ENCODE data around the gene DYRK1B.
"Not testable (repeated sequence)": the region's sequence is repeated elsewhere in the genome, so short reads cannot be mapped to it uniquely, and the experiment has no call there.

DYRK1B gene

GRCh38 chr19:39830847-39831246, 3.1 kb downstream of the DYRK1B start:
- no peak for DNase-seq (ENCODE audit: low spot score)

GRCh38 chr19:39830406-39830805, 3.6 kb downstream of the DYRK1B start:
- DNase-seq (ENCODE audit: low spot score), result no peak

GRCh38 chr19:39829702-39830275, 4.2 kb downstream of the DYRK1B start:
- no peak for DNase-seq (ENCODE audit: low spot score)

DNA sequence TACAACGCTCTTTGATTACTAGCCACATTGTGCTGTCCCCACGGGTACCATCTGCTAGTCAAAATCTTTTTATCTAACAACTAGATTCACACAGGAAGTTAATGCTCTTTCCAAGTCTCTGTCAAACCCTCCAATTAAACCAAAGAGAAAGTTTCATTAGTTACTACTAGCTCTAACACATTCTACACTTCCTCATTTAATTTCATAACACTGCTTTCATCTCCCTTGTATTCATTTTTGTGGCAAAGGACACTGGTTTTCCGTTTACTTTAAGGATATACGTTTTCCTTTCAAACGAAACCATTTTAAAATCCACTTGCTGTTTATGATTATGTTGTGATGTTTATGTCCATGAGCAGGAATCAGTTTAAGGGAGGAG, 5.3 kb downstream of the DYRK1B start:
- no peak for DNase-seq (ENCODE audit: low spot score)

- no peak for DNase-seq (ENCODE audit: low spot score)
Measured at GRCh38 chr19:39828015-39828653, 5.8 kb downstream of the DYRK1B start.

DNA sequence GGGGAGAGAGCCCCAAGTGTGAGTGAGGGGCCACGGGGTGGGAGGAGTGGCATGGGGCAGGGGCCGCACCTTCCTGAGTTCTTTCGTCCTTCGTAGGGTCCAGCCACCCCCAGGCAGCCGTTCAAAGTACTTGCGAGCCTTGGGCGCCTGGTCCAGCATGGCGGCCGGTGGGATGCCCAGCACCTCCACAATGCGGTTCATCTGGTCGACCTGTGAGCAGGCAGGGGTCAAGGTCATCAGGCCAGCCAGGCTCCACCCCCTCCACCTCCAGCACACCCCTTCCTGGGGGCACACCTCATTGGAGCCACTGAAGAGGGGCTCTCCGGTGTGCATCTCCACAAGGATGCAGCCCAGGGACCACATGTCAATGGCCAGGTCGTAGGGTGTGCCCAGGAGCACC, 6.7 kb downstream of the DYRK1B start:
- no peak for DNase-seq (ENCODE audit: low spot score)

- DNase-seq (ENCODE audit: low spot score), result no peak
Measured at GRCh38 chr19:39826311-39826945, 7.5 kb downstream of the DYRK1B start.

DNA sequence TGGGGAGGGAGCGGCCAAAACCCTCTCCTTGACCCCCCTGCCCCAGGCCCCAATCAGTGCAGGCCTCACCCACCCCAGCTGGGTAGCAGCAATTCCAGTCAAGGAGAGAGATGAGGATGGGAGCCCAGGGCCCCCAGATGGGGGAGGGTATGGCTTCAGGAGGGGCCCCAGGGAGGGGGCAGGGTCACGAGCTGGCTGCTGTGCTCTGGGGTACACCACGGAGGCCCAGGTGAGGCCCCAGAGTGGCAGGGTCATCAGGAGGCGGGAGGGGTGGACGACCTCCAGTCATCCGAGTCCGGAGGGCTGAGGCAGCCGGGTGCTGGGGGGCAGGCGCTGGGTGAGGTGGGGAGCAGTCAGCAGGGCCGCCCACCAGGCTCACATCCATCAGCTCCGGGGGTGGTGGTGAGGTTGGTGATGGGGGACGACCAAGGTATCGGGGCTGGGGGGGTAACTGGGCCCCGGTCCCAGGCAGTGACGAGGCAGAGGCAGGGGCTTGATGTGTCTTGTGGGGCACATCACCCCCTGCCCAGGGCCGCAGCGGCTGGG, 8.4 kb downstream of the DYRK1B start:
- no peak for DNase-seq (ENCODE audit: low spot score)

DNA sequence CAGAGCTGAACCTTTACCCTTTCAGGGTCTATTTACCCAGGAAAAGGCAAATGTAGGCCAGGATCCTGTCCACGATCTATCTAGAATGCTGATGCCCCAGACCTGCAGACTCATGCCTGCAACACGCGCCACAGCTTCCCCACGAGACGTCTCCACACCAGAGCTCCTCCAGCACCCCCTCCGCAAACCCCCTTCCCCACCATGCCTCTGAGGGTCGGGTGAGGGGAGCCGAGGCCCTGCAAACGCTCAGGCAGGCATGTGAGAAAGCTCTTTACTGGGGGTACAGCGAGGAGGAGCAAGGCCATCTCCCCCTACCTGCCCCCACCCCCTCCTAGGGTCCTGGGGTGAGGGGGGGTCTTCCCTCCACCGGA, 8.9 kb downstream of the DYRK1B start:
- DNase-seq (ENCODE audit: low spot score), result no peak

DNA sequence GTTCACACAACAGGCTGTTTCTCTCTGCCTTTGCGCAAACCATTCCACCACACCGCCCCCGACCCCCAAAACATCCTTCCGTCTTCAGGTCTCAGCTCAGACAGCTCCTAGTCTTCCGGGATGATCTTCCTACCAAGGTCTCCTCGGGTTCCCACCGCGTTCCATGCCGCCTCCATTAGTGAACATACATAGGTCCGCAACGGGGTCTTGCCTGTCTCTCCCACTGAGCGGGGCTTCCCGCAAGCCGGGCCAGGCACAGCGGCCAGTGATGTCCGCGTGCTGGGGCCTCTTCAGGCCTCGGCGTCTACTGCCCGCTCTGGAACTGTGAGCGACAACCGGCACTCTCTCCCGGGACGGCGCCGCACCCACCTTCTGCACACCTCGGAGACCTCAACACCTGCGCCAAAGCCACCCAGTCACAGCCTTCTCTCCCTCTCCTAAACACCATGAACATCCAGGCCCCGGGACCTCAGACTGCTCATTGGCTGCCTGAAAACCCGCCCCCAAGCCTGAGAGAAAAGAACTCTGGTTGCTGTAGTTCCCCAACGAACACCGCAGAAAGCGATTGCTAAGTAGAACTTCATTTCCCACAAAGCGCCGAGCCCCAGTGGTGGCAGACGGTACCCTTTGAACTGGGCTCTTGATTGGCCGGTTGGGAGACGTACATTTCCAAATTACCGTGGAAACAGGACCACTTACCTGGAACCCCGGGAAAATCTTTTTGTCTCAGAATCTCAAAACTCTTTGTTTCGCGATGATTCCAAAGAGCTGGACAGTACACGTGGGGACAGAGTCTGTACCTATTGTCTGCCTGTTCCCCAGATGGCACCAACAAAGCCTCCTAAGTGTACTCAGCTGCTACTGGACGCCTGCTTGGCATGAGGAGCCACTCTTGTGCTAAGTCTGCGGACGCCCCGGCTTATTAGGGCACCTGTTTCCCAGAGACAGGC, 9.5 kb downstream of the DYRK1B start:
- peak; percentile 94 for DNase-seq (ENCODE audit: low spot score)

- DNase-seq (ENCODE audit: low spot score), result no peak
Measured at GRCh38 chr19:39823686-39824085, 10.3 kb downstream of the DYRK1B start.

GRCh38 chr19:39820696-39821095, 13.3 kb downstream of the DYRK1B start:
- no peak for DNase-seq (ENCODE audit: low spot score)

DNA sequence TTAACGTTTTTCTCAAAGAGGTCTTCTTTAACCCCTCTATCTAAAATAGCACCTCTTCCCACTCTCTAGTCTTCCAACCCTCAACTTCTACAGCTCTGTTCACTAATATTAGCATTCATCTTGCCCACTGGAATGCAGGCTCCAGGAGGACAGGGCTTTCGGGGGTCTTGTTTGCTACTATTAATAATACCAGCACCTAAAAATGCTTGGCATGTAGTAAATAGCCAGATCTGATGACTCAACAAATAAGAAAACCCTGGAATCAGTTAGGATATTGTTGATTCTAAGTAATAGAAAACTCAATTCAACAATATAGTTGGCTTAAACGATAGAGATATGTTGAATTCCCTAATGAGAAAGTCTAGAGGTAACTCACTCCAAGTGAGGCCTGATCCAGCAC, 14.2 kb downstream of the DYRK1B start:
- no peak for DNase-seq (ENCODE audit: low spot score)

- DNase-seq (ENCODE audit: low spot score), result no peak
Measured at GRCh38 chr19:39818626-39819097, 15.3 kb downstream of the DYRK1B start.

GRCh38 chr19:39817888-39818561, 15.9 kb downstream of the DYRK1B start:
- no peak for DNase-seq (ENCODE audit: low spot score)

GRCh38 chr19:39816287-39817048, 17.5 kb downstream of the DYRK1B start:
- no peak for DNase-seq (ENCODE audit: low spot score)

GRCh38 chr19:39814595-39814994, 19.4 kb downstream of the DYRK1B start:
- no peak for DNase-seq (ENCODE audit: low spot score)

GRCh38 chr19:39814111-39814510, 19.9 kb downstream of the DYRK1B start:
- not testable (repeated sequence) for DNase-seq (ENCODE audit: low spot score)

DNA sequence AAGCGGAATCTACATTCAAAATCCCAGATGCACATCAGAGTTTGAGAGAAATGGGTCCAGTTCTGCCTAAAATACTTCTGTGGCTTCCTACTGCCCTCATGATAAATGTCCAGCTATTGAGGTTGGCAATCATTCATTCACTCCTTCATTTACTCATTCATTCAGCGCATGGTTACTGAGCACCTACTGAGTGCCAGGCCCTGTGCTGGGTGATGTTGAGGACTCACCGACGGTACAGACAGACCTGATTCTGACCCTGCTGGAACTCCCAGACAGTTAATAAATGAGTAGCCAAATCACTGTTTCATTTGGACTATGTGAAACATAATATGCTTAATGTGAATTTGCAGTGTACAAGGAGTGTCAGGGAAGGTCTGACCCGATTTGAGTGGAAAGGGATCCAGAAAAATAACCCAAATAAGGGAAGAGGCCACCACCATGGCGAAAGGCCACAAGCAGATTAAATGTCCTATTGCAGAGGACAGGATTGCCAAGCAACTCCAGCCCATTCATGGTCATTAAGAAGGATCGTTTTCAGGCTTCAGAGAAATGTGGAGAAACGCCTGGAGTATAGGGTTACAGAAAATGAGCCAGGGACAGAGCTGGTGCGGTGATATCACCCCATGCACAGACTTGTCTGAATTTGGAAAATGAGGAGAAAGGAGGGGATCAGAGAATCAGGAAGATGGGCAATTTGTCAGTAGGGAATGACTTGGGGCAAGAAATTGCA, 20.5 kb downstream of the DYRK1B start:
- no peak for DNase-seq (ENCODE audit: low spot score)

DNA sequence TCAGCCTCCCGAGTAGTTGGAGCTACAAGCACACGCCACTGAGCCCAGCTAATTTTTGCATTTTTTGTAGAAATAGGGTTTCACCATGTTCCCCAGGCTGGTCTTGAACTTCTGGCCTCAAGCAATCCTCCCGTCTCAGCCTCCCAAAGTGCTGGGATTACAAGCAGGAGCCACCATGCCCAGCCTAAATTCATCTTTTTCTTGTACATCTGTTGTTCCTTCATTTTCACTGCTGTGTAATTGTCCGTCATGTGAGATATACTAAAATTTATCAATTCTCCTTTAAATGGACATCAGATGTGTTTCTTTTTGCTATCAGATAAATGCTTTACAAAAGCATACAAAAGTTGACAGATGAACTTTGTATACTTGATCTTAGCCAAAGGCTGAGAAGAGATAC, 22.9 kb downstream of the DYRK1B start:
- DNase-seq (ENCODE audit: low spot score), result no peak
